GM12801 (cell line): ENCODE measurements around the gene COQ3.

Experiments
- TF ChIP-seq, protein P1 (sequence below): IDR thresholded peaks from one replicate; pipeline ENCODE4 v1.5.1; 2011; ENCODE audit warnings: control low read depth; ENCODE audit not compliant: insufficient read length; ENCODE audit errors: extremely low read depth

Gene COQ3

DNA sequence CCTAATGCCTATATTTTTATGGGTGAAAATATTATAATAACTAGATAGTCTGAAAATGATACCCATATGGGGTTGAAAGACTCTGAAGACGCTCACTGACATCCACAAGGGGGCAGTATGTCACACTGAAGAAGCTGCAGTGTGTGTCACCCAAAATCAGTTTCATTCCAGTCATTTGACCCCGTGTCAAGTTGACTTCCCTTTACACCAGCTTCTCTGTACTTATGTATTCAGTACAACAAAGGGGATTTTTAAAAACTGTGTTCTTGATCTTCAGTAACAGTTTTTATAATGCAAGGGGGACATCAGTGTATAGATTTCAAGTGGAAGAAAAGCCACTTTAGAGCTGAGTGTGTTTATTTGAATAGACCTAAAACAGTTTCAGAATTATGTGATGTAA, 63.8 kb downstream of the COQ3 start:
- TF ChIP-seq, protein P1, sequence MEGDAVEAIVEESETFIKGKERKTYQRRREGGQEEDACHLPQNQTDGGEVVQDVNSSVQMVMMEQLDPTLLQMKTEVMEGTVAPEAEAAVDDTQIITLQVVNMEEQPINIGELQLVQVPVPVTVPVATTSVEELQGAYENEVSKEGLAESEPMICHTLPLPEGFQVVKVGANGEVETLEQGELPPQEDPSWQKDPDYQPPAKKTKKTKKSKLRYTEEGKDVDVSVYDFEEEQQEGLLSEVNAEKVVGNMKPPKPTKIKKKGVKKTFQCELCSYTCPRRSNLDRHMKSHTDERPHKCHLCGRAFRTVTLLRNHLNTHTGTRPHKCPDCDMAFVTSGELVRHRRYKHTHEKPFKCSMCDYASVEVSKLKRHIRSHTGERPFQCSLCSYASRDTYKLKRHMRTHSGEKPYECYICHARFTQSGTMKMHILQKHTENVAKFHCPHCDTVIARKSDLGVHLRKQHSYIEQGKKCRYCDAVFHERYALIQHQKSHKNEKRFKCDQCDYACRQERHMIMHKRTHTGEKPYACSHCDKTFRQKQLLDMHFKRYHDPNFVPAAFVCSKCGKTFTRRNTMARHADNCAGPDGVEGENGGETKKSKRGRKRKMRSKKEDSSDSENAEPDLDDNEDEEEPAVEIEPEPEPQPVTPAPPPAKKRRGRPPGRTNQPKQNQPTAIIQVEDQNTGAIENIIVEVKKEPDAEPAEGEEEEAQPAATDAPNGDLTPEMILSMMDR = no peak

- TF ChIP-seq, protein P1 = no peak
Measured at GRCh38 chr6:99324996-99325395, 69.0 kb downstream of the COQ3 start.
